A549 (cell line): ENCODE results near the gene FOSL2.

ENCODE experiments used
- CTCF ChIP-seq: fragments of >200 bp; sonication (Bioruptor Twin); formaldehyde crosslinking; IDR thresholded peaks from 3 replicates; pipeline ENCODE4 v1.5.1; 2016
- EP300 ChIP-seq, 2 experiments: fragments of >200 bp; sonication (Bioruptor Twin); formaldehyde crosslinking; IDR thresholded peaks; 2 replicates in 1 of 2; 3 replicates in 1 of 2; pipeline ENCODE4 v1.6.1; 2016 to 2017
- HOXA7 ChIP-seq: fragments of 250-450 bp; sonication (Bioruptor Pico); IDR thresholded peaks from 2 replicates; pipeline ENCODE4 v1.5.0; 2020; ENCODE audit warnings: mild to moderate bottlenecking, moderate library complexity
- POLR2A ChIP-seq: IDR thresholded peaks from 2 replicates; pipeline ENCODE4 v1.6.1; 2012; ENCODE audit warnings: mild to moderate bottlenecking, low read length
- RAD21 ChIP-seq, 2 experiments: fragments of >200 bp in 1 of 2; sonication (Bioruptor Twin) in 1 of 2; formaldehyde crosslinking in 1 of 2; IDR thresholded peaks in 1 of 2; conservative IDR thresholded peaks in 1 of 2; 2 replicates in 1 of 2; 3 replicates in 1 of 2; pipeline ENCODE4 v1.6.1; 2012 to 2018; ENCODE audit warnings: inconsistent platforms in 1 of 2
- RFX5 ChIP-seq: fragments of 450-650 bp; IDR thresholded peaks from 2 replicates; pipeline ENCODE4 v1.7.1; 2014; ENCODE audit warnings: antibody characterized with exemption, mild to moderate bottlenecking, moderate library complexity

GRCh38 chr2:28370354-28370753 is 22.3 kb upstream of the FOSL2 start:
- TF ChIP-seq RFX5 (no peak), CTCF (no peak), POLR2A (no peak), HOXA7 (CRISPR knock-in tag) (no peak), RAD21 (conservative IDR thresholded peaks at IDR 0.05 in 1 of 2, IDR thresholded peaks at IDR 0.05 in 1 of 2) (no peak), EP300 (IDR thresholded peaks at IDR 0.05) (no peak)
